ENCODE data around the gene POR. TPM values are rescaled to one million over a fixed set of nuclear protein-coding genes. Genes with fewer than 3 reads are reported as not detected.
"Not testable (repeated sequence)": the region's sequence is repeated elsewhere in the genome, so short reads cannot be mapped to it uniquely, and the experiment has no call there.

Gene POR
- total RNA-seq, 1 donor from 2014 or later, result 45.6 TPM

DNA sequence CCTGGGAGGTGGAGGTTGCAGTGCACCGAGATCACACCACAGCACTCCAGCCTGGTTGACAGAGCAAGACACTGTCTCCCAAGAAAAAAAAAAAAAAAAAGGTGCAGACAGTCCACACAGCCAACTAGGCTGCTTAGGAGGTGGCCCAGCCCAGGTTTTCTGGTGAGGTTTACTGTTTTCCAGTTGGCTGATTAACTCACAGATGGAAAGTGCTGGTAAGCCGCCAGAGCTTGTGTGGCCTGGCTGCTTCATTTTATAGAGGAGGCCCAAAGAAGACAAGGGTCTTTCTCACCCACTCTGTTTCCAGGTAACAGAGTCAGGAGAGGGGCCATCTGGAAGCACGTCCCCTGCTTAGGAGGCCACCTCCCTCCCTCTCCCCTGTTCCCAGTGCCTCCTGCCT, 29.9 kb upstream of the POR start:
- DNase-seq, result no peak

DNA sequence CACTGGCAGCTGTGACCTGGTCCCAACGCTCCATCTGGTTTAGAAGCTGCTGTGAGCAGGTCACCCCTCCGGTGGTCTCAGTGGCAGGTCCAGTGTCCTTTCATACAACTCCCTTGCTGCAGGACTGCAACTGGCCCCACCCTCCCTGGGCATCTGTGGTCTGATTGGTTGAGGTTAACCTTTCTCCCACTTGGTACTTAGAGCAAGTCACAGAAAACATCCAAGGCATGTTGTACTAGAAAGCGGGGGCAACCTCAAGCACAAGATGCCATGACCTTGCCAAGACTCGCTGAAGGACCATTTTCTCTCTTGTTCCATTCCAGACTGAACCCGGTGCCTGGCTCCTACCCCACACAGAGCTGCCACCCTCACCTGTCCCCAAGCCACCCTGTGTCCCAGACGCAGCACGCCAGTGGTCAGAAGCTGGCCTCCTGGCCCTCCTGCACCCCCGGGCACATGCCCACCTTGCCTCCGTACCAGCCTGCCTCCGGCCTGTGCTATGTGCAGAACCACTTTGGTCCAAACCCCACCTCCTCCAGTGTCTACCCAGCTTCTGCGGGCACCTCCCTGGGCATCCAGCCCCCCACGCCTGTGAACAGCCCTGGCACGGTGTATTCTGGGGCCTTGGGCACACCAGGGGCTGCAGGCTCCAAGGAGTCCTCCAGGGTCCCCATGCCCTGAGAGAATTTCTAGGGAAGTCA, 27.1 kb upstream of the POR start:
- DNase-seq, result no peak

DNA sequence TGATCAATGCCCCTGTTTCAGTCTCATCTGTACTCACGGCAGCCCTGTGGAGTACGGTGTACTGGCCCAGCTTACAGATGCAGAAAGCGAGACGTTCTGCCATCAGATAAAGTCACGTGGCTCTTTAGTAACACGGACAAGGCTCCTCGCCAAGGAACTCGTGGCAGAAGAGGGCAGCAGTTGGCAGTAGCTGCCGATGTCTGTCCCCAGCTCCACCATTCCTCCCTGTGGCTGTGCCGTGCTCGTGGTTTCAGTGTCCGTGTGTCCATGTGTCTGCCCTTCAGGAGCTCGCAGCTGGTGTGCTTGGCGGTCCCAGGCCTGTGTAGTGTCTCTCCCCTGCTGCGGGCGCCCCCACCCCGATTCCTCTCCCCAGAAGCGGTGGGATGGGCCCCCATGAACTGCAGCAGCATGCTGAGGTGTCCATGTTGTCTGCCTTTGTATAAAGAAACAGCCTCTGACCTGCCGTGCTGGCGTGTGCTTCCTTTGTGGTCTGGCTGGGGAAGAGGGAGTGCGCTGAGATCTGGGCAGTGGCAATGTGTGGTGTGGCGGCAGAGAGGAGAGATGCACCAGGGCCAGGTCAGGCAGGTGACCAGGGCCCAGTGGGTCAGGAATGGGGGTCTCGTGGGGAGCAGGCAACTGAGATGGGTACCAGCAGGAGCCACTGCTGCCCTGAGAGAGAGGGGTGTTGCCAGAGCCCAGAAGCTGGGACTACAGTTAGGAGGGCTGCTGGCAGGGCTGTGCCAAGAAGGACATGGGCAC, 26.3 kb upstream of the POR start:
- DNase-seq, result no peak

DNA sequence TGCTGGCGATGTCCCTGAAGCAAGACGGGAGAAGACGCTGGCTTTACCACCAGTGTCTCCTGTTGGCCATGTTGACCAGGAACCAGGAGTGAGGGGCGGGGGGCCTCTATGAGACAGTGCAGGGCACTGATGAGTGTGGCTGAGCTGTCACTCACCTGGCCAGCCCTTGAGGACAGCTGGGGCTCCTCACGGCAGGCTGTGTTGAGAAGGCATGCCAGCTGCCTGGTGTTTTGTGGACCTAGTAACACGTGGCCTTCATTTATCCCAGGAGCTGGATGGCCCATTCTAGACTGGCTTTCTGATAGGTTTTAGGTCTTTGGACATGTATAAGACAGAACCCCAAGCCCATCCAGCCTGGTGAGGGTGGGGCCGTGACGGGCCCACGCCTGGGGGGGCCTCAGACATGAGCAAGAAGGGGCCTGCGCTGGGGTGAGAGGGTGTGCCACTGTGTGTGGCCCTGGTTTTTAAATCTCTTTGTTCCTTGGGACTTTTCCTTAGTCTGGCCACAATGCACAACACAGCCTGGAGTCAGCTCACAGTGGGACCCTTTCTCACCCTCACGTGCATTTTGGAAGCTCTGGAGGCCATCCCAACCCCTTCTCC, 25.6 kb upstream of the POR start:
- no peak for DNase-seq

DNA sequence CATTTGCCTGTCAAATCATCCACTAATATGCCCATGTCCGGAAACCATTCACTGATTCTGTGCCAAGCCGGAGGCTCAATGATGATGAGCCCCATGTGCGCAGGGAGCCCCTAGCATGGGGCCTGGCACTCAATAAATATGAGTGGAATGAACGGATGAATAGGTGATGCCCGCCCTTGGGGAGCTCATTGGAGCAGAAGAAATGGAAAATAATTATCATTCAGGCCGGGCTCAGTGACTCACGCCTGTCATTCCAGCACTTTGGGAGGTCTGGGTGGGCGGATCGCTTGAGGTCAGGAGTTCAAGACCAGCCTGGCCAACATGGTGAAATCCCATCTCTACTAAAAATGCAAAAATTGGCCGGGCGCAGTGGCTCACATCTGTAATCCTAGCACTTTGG, 25.1 kb upstream of the POR start:
- no peak for DNase-seq

DNA sequence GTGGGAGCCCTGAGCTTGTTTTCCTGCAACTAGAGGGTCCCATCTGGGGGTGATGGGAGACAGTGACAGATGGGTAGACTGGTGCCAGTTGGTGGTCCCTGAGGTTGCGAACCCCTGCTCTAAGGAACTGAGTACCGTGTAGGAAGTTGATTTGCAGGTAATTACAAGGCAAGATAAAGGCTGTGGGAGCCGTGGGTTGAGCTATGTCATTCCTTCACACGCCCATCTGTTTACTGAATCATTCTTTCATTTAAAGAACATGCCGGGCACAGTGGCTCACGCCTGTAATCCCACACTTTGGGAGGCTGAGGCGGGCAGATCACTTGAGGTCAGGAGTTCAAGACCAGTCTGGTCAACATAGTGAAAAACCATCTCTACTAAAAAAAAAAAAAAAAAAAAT, 23.7 kb upstream of the POR start:
- not testable (repeated sequence) for DNase-seq

DNA sequence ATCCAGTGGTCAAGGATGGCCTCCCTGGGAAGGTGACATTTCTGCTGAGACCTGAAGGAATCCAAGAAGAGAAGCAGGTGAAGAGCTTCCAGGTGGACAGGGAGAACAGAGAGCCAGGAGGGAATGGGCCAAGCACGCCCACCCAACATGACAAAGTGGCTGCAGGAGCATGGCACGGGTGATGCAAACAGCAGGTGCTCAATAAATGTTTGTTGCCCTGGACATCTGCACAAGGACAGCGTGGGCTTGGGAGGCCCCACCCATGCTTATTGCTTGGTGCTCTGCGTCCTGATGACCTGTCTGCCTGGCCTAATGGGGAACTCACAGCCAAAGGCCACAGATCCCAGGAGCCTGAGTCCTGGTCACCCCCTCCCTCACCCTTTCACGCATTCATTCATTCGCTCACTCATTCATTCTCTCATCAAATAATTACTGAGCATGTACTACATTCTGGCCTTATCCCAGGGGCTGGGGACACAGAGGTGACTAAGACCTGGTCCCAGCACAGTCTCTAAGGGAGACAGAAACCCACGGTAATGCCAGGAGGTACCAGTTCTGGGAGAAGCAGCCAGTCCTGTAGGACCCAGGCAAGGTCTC, 23.0 kb upstream of the POR start:
- no peak for DNase-seq

DNA sequence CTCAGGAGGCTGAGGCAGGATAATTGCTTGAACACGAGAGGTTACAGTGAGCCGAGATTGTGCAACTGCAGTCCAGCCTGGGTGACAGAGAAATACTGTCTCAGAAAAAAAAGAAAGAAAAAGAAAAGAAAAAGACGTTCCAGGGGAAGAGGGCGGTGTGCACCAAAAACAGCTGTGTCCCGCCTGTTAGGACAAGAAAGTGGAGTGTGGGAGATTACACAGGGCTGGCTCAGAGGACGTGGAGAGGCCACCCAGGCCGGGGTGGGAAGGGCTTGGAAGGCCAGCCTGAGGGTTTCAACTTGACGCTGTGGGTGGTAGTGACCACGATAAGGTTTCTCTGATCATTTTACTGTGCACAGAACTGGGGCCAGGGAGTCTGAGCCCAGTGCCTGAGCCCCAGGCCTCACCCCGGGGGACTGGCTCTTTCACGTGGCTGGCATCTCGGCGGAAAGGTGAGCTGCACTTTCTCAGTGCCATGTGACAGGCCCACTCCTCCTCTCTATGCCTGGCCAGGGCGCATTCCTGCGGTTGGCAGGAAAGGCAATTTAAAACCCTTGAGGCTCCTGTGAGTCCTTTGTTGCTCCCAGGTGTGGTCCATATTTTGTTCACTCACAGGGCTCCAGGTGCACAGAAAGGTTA, 22.2 kb upstream of the POR start:
- peak; percentile 39 for DNase-seq

DNA sequence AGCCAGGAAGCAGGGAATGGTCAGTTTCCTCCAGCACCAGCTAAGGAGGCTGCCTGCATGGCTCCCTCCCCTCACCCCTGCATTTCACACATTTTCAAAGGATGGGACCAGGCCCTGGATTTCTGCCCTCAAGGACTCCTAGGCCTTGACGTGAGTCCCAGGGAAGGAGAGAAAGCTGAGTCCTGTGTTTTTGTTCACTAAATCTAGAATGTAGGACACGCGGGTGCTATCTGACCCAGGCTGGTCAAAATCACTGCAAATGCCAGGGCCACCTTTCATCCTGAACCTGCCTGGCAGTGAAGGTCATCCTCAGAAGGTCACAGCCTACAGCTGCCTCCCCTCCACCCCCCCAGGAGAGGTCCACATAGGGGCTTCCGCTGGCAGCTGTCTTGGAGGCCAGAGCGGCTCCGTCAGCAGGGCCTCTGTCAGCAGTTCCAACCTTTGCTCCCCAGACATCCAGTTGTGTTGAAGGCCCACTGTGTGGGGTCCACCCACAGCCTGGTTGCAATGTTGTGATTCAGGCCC, 18.1 kb upstream of the POR start:
- no peak for DNase-seq

DNA sequence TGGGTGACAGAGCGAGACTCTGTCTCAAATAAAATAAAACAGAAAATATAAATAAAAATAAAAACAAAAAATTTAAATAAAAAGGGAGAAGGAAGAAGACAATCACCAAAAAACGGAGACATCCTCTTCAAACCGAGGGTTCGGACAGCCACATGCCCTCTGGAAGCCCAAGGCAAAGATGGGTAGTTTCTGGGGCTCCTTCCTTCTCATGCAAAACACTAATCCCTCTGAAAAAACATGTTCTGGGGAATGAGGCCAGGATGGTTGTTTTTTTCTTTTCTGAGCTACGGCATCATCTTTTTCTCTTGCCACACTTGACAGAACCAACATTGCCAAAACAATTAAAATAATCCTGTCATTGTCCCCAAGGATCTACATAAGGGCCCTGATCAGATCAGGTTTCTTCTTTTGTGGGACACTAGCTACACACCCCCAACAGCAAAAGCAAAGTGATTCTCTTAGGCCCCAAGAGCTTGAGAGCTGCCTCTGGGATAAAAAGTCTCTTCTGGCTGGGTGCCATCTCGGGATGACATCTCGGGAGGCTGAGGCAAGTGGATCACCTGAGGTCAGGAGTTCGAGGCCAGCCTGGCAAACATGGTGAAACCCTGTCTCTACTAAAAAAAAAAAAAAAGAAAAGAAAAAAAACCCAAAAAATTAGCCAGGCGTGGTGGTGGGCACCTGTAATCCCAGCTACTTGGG, 14.2 kb upstream of the POR start:
- no peak for DNase-seq

DNA sequence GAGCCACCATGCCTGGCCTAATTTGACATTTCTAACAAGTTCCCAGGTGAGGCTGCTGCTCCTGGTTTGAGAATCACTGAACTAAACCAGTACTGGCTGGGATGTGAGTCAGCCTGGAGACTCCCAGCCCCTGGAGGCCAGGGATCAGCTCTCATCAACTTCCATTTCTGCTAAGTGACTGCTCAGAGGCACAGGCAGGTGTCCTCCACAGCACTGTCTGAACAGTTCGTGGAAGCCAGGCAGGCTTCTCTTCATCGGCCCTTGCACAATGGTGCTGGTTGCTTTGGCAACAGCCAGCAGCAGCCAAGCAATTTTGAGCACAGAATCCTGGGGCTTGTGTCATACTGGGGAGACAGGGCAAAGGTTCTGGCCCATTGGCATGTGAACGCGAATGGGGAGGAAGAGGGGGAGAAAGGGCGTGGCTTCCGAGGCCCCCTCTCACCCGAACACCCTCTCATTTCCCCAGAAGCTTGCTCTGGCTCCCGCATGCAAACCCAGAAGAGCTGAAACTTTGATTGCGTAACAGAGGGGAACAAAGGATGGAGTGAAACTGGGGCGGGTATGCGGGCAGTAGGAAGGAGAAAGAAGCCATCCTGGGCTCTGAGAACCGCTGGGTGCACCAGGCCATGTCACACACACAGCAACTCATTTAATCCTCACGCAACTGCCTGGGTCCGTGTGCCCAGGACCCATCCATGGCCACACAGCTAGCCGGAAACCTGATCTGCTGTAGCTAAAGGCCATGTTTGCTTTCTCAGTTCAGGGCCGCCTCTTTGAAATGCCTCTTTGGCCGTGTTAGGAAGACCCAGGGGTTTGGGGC, 9.0 kb upstream of the POR start:
- no peak for DNase-seq

DNA sequence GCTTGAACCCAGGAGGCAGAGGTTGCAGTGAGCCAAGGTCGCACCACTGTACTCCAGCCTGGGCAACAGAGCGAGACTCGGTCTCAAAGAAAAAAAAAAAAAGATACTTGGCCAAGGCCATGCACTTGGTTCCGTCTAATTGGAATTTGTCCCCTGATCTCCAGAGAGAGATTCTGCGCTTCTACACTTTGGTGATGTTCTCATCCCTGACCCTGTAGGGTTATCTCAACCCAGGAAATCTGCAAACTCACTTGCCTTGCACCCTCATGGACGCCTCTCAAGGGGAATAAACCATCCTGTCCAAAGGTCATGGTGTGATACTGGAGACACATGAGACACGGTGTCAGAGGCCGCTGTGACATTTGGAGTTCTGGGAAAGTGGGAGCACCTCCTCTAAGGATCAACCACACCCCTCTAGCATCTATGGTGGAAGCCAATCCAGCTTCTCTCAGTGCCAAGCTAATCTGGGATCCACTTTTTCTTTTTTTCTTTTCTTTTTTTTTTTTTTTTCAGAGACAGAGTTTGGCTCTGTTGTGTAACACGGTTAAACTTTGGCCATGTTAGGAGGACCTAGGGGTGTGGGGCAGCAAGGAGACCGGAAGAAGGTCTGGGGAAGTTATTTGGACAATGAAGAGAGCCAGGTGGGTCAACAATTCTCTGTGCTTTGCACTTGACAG, 7.8 kb upstream of the POR start:
- no peak for DNase-seq

DNA sequence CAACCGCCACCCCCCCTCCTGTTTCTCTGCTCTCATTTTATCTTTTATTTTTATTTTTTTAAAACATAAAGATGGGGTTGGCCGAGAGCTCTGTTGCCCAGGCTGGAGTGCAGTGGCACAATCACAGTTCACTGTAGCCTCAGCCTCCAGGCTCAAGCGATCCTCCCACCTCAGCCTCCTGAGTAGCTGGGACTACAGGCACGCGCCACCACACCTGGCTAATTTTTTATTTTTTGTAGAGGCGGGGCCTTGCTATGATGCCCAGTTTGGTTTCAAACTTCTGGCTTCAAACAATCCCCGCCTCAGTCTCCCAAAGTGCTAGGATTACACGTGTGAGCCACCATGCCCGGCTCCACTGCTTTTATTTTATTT, 7.3 kb upstream of the POR start:
- DNase-seq, result not testable (repeated sequence)

DNA sequence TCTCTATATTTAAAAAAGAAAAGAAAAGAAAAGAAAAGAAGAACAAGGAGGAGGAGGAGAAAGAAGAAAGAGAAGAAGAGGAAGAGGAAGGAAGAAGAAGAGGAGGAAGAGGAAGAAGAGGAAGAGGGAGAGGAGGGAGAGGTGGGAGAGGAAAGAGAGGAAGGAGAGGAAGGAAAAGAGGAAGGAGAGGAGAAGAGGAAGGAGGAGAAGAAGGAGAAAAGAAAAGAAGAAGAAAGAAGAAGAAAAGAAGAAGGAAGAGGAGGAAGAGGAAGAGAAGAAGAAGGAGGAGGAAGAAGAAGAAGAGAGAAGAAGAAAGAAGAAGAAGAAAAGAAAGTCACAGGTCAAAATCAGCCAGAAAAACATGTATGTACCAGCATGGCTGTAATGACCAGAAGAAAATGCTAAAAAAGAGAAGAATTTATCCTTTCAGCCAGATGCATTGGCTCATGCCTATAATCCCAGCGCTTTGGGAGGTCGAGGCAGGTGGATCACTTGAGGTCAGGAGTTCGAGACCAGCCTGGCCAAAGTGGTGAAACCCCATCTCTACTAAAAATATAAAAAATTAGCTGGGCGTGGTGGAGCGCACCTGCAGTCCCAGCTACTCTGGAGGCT, 5.3 kb upstream of the POR start:
- no peak for DNase-seq

DNA sequence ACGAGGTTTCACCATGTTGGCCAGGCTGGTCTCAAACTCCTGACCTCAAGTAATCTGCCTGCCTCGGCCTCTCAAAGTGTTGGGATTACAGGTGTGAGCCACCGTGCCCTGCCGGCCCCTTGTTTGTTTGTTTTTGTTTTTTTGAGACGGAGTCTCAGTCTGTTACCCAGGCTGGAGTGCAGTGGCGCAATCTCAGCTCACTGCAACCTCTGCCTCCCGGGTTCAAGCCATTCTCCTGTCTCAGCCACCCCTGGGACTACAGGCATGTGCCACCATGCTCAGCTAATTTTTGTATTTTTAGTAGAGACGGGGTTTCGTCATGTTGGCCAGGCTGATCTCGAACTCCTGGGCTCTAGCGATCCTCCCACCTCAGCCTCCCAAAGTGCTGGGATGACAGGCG, 3.8 kb upstream of the POR start:
- DNase-seq, result not testable (repeated sequence)

DNA sequence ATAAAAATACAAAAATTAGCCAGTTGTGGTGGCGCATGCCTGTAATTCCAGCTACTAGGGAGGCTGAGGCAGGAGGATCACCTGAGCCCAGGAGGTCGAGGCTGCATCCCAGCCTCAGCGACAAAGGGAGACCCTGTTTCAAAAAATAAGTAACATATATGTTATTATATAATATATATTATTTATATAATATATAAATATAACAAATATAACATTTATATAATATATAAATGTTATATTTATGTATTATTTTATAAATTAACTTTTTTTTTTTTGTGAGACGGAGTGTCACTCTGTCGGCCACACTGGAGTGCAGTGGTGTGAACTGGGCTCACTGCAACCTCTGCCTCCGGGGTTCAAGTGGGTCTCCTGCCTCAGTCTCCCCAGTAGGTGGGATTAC, 1.5 kb upstream of the POR start:
- no peak for DNase-seq

DNA sequence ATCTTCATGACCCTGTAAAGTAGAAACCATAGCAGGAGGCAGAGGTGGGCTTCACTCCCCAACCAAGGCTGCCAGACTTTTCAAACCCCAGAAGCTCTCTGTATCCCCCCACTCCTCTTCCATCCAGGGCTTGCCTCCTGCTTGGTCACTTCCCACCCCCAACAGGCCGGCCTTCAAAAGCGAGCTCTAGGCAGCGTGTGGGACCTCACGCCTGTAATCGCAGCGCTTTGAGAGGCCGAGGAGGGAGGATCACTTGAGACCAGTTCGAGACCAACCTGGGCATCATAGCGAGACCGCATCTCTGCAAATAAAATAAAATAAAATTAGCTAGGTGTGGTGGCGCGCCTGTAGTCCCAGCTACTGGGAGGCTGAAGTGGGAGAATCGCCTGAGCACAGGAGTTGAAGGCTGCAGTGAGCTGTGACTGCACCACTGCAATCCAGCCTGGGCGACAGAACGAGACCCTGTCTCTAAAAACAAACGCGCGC, 743 bp upstream of the POR start:
- no peak for DNase-seq

DNA sequence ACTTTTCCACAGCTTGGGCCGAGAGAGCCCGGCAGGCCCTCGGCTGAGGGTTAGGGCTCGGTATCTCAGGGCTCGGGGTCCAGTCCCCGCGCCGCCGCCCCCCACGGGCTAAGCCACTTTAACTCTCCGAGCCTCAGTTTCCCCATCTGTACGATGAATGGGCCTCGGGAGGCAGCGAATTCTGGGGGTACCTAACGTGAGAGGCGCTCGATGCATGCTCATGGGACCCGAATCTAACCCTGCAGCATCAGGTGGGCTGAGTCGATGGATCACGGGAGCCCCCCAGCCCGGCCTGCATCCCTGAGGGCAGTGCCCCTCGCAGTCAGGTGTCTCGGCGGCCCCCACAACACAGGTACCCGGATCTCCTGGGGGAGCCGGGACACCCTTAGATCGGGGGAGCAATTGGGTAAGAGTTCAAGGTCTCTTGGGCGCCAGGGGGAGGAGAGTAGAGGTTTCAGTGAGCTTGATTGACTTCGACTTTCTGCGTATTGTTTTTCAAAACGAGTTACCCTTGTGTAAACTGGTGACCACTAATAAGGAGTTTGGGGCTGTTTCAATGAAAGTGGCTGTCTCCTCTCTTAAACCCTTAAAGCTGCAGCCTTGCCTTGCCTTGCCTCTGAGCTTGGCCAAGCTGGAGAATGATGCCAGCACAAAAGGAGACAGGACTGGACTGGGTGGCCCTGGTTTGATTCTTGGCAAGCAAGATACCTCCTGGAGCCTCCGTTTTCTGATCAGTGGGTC, 631 bp downstream of the POR start:
- DNase-seq, result no peak

DNA sequence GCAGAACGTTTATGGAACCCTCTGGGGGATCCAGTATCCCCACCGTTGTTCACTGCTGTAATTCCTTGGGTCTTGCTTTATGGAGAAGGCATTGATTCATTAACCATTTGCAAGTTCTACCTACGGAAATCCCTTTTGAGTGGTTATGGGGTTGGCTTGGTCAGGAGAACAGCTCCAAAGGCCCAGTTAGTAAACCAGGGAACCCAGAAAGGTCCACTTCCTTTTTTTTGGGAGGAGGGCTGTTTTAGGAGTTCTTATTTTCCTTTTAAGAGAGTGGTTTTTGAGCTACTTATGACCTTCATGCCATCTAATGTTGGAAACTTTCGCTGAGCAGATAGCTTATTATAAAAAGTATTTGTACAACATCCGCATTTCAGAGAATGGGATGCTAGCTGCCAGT, 1.3 kb downstream of the POR start:
- DNase-seq, result no peak

Data from skin of body (tissue), 2 donors.